NCI-H187 (cell line): ENCODE measurements around the gene ENPP3.
"Not testable (repeated sequence)": the region's sequence is repeated elsewhere in the genome, so short reads cannot be mapped to it uniquely, and the experiment has no call there.

Experiments
- DNase-seq, 2 experiments: peaks; one replicate each; lab custom pipeline; 2025; lab: John Stamatoyannopoulos, UW

ENPP3 gene

GRCh38 chr6:131736003-131736596 is 99.0 kb downstream of the ENPP3 start:
- no peak for DNase-seq

DNA sequence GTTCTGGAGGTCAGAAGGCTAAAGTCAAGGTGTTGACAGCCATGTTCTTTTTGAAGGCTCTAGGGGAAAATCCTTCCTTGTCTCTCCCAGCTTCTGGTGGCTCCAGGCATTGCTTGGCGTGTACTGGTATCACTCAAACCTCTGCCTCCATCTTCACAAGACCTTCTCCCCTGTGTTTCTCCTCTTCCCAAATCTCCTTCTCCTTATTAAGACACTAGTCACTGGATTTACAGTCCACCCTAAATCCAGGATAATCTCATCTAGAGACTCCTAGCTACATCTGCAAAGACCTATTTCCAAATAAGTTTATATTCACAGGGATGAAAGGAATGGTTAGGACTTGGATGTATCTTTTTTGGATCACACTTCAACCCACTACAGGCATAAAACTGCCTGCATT is 99.7 kb downstream of the ENPP3 start:
- DNase-seq: no peak

- DNase-seq: no peak
These were observed 102.0 kb downstream of the ENPP3 start for GRCh38 chr6:131739136-131739535.

DNA sequence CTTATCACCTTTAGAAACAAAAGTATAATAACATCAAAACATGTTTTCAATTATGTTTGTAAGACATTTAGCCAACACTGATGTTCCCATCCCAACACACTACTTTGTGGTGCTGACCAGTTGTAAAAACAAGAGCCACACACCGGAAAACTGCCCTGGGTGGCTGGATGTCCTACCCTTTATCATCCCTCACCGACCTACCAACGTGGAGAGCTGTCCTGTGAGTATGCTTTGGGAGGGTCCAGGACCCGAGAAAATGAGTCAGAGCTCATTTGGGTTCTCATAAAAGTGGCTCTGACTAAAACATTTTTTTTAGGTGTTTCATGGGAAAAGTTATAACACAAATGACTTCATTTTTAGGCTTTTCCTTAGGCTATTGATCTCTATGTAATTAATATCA is 103.1 kb downstream of the ENPP3 start:
- DNase-seq: no peak

GRCh38 chr6:131741688-131742393 is 104.7 kb downstream of the ENPP3 start:
- DNase-seq: no peak

DNA sequence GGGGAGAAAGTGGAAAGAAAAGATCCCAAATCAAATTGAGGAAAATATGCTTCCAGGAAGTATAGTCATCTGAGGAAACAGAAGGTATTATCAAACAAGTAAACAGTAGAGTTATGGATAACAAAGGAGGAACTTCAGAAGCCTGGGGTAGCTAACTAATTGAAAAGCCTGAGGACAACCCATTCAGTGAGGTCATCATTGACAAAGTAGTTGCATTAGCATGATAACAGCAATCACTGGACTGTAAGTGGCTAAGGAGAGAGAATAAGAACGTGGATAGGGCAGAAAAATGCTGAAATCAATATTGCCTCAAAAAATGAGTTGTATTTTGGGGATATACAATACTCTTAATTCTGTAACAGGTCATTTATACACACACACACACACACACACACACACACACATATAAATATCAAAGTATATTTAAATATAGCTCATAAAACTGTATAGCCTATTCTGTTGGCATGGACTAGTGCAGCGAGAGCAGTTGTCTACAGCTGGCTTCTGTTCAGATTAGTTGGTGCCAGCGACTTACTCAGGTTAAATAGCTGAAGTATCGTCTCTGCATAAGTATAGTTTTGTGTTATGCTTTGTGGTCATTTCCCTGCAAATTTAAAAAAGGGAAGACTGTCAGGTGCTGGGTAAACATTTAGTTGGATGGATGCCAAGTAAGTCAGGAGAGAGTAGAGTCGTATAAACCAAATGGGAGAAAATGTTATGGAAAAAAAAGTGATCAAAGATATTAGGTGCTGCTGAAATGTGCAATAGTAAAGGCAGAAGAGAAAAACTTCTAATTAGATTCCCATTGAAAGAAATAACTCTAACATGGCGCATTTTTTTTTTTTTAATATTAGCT is 107.6 kb downstream of the ENPP3 start:
- DNase-seq: no peak

- DNase-seq: no peak
These were observed 108.4 kb downstream of the ENPP3 start for GRCh38 chr6:131745476-131745875.

DNA sequence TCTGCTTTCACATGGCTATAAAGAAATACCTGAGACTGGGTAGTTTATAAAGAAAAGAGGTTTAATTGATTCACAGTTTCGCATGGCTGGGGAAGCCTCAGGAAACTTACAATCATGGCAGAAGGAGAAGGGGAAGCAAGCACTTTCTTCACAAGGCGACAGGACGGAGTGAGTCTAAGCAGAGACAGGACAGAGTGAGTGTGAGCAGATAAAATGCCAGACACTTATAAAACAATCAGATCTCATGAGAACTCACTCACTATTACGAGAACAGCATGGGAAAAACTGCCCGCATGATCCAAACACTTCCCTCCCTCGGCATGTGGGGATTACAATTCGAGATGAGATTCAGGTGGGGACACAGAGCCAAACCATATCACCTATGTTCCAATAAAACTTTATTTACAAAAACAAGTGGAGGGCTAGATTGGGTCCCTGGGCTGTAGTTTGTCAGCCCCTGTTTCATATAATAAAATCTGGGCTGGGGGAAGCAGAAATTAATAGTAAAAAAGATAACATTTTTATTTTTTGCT is 110.8 kb downstream of the ENPP3 start:
- no peak for DNase-seq

- no peak for DNase-seq
These were observed 111.9 kb downstream of the ENPP3 start for GRCh38 chr6:131749023-131749422.

DNA sequence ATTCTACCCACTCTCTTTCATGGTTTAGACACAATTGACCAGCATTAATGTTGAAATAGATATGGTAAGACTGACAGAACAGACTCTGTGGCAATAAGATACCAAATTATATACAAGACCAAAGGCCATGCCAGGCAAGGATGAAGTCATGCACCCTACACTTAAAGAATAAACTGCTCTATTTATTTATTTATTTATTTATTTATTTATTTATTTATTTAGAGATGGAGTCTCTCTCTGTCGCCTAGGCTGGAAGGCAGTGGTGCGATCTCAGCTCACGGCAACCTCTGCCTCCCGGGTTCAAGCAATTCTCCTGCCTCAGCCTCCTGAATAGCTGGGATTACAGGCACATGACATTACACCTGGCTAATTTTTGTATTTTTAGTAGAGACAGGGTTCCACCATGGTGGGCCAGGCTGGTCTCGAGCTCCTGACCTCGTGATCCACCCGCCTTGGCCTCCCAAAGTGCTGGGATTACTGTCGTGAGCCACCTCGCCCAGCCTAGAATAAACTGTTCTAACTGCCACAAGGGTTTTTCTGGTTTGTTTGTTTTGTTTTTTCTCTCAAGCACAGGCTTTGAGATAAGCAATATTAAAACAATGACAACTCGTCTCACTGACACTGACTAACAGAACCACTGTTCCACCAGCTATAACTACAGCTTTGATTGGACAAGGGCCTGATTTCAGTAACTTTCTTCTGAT is 114.1 kb downstream of the ENPP3 start:
- DNase-seq: not testable (repeated sequence)

DNA sequence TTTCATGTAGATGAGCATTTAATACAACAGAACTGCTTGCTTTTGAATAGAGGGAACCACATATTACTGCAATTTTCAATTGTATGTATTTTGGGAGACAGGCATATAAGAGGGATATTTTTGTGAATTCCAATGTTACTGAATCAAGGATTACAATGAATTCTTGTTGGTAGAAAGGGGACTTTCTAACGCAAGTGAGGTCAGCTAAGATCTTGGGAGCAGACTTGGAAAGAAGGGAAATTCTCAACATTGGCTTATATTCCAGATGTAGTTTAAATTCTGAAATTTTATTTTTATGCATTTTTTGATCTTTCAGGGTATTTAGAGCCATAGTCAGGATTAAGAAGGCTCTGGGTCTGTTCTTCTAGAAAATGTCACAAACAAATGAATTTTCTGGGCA is 117.0 kb downstream of the ENPP3 start:
- no peak for DNase-seq

GRCh38 chr6:131754715-131755567 is 117.8 kb downstream of the ENPP3 start:
- DNase-seq: no peak

DNA sequence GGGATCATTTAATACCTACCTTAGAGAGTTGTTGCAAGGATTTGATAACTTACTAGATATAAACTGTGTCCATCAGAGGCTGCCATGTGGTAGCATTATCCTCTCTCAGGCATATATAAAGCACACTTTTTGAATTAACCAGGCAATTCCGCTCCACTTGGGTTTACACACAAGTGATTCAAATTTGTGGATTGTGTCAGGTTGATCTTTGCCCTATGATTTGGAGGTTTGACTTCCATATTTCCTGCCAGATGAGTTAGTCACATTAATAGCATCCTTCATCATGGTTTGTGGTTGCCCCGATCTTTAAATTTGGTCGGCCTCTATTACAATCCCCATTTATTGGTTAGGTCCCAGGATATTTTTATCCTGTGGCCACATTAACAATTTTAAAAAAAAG is 118.5 kb downstream of the ENPP3 start:
- no peak for DNase-seq

GRCh38 chr6:131756039-131756438 is 118.9 kb downstream of the ENPP3 start:
- no peak for DNase-seq

- DNase-seq: no peak
These were observed 121.8 kb downstream of the ENPP3 start for GRCh38 chr6:131758920-131759319.

- DNase-seq: no peak
These were observed 124.1 kb downstream of the ENPP3 start for GRCh38 chr6:131761060-131761761.

- DNase-seq: no peak
These were observed 124.6 kb downstream of the ENPP3 start for GRCh38 chr6:131761762-131762067.

DNA sequence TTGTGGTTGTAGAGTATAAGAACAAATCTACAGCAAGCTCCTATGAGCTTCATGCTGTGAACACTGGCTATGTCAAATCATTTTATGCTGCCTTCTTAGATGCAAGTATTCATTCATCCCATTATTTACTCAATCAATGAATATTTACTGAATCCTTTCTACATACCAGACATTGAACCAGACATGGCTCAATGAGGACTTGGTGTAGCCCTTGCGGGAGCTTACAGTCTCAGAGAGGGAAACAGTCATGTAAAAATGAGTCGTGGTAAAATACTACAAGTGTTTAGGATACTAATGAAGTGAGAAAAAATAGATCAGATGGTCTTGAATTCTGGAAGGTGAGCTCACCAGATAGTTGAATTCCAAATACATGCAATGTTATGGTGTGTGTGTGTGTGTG is 125.9 kb downstream of the ENPP3 start:
- DNase-seq: no peak

- DNase-seq: no peak
These were observed 126.6 kb downstream of the ENPP3 start for GRCh38 chr6:131763749-131764148.

DNA sequence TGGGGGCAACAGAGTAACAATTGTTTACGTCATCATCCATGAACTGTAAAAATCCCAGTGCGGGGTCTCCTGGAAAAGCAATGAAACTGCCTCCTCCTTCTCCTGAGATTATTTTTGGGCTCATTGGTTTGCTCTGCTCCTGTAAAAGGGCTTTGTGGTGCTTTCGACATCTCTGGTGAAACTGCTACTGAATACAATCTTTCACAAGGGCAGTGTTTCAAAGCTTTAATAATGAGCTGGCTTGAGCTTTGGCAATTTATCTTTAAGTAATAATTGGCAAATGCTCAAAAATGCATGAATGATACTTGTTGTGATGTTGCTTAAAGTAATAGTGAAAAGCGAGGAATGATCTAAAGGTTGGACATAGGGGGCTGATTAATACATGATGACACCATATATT is 127.2 kb downstream of the ENPP3 start:
- DNase-seq: no peak
